PC-9 (cell line): ENCODE data around the gene PPRC1.

Source experiments
- EZH2 ChIP-seq: fragments of 200-600 bp; sonication (generic); IDR thresholded peaks from 2 replicates; pipeline ENCODE4 v1.8.0; 2017; ENCODE audit warnings: antibody characterized with exemption, low read depth
- TF ChIP-seq, protein P1 (sequence below): fragments of 200-600 bp; sonication (generic); conservative IDR thresholded peaks from 2 replicates; pipeline ENCODE4 v1.6.1; 2017; ENCODE audit warnings: mixed run types, antibody characterized with exemption, mild to moderate bottlenecking, moderate library complexity

DNA sequence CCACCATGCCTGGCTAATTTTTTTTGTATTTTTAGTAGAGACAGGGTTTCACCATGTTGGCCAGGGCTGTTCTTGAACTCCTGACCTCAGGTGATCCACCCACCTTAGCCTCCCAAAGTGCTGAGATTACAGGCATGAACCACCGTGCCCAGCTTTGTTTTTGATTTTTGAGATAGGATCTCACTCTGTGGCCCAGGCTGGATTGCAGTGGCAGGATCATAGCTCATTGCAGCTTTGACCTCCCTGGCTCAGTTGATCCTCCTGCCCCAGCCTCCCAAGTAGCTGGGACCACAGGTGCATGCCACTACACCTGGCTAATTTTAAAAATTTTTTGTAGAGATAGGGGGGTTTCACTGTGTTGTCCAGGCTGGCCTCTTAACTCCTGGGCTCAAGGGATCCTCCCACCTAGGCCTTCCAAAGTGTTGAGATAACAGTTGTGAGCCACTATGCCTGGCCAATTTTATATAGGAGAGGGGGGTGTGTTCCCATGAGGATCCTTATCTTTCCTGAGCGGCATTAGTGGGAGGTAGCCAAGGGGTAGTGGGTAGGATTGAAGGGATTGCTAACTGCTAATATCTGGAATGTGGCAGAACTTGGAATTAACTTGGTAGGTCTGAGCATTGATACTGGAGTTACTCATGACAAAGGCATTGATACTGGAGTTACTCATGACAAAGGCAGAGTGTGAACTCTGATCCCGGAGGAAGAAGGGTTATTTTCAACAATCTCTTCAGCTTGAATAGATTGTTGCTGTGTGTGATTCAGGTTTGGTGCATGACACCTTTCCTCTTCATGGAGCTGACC is 18.3 kb downstream of the PPRC1 start:
- TF ChIP-seq, protein P1, sequence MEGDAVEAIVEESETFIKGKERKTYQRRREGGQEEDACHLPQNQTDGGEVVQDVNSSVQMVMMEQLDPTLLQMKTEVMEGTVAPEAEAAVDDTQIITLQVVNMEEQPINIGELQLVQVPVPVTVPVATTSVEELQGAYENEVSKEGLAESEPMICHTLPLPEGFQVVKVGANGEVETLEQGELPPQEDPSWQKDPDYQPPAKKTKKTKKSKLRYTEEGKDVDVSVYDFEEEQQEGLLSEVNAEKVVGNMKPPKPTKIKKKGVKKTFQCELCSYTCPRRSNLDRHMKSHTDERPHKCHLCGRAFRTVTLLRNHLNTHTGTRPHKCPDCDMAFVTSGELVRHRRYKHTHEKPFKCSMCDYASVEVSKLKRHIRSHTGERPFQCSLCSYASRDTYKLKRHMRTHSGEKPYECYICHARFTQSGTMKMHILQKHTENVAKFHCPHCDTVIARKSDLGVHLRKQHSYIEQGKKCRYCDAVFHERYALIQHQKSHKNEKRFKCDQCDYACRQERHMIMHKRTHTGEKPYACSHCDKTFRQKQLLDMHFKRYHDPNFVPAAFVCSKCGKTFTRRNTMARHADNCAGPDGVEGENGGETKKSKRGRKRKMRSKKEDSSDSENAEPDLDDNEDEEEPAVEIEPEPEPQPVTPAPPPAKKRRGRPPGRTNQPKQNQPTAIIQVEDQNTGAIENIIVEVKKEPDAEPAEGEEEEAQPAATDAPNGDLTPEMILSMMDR, result no peak
- TF ChIP-seq EZH2, result no peak
